Mesenchymal stem cell (in vitro differentiated cells and primary cell): ENCODE data around the gene IDH3A.

Experiments
- DNase-seq: peaks from one replicate; pipeline ENCODE4 v3.0.0-alpha.2; 2013
- H2AFZ ChIP-seq: one replicate; pipeline ENCODE4 v1.6.1; 2013; ENCODE audit warnings: low read depth, mild to moderate bottlenecking, control low read depth, inconsistent platforms, low read length, moderate library complexity
- H2AK5ac ChIP-seq: 2 replicates; pipeline ENCODE4 v1.6.1; 2013; ENCODE audit warnings: low read length, moderate library complexity, mild to moderate bottlenecking, inconsistent platforms; ENCODE audit not compliant: severe bottlenecking
- H2BK120ac ChIP-seq: one replicate; pipeline ENCODE4 v1.6.1; 2013; ENCODE audit warnings: low read depth, mild to moderate bottlenecking, inconsistent platforms, low read length, moderate library complexity
- H2BK12ac ChIP-seq, 2 experiments: one replicate each; pipeline ENCODE4 v1.6.1; 2013; ENCODE audit warnings: inconsistent platforms in 2 of 2, low read length in 2 of 2, mild to moderate bottlenecking in 2 of 2, moderate library complexity in 2 of 2, control low read depth in 1 of 2
- H2BK15ac ChIP-seq: one replicate; pipeline ENCODE4 v1.6.1; 2013; ENCODE audit warnings: mild to moderate bottlenecking, low read depth, inconsistent platforms; ENCODE audit not compliant: poor library complexity, severe bottlenecking
- H2BK5ac ChIP-seq: 2 replicates; pipeline ENCODE4 v1.6.1; 2013; ENCODE audit warnings: low read depth, mild to moderate bottlenecking, low read length, control low read depth, inconsistent platforms; ENCODE audit not compliant: poor library complexity, severe bottlenecking
- H3K14ac ChIP-seq, 2 experiments: one replicate each; pipeline ENCODE4 v1.6.1; 2013; ENCODE audit warnings: inconsistent platforms in 2 of 2, low read length in 2 of 2, control low read depth in 1 of 2, mild to moderate bottlenecking in 1 of 2, moderate library complexity in 1 of 2
- H3K18ac ChIP-seq, 2 experiments: one replicate each; pipeline ENCODE4 v1.6.1; 2013; ENCODE audit warnings: inconsistent platforms in 2 of 2, low read length in 2 of 2, control low read depth in 1 of 2, low read depth in 1 of 2, mild to moderate bottlenecking in 1 of 2
- H3K23ac ChIP-seq, 2 experiments: one replicate each; pipeline ENCODE4 v1.6.1; 2013; ENCODE audit warnings: inconsistent platforms in 2 of 2, low read length in 2 of 2, mild to moderate bottlenecking in 2 of 2, moderate library complexity in 2 of 2, control low read depth in 1 of 2
- H3K27ac ChIP-seq: 2 replicates; pipeline ENCODE4 v1.5.1; 2013; ENCODE audit warnings: mild to moderate bottlenecking, moderate library complexity, low read length, control low read depth, inconsistent platforms; ENCODE audit not compliant: poor library complexity, severe bottlenecking
- H3K27me3 ChIP-seq, 2 experiments: 2 replicates each; pipeline versions ENCODE4 v1.6.1 to v1.7.0; 2013; ENCODE audit warnings: low read length in 2 of 2, mild to moderate bottlenecking in 2 of 2, moderate library complexity in 2 of 2, control low read depth in 1 of 2, inconsistent platforms in 1 of 2; ENCODE audit not compliant: control insufficient read depth in 1 of 2, insufficient read depth in 1 of 2
- H3K36me3 ChIP-seq, 2 experiments: 2 replicates each; pipeline versions ENCODE4 v1.6.1 to v1.7.0; 2013; ENCODE audit warnings: low read length in 2 of 2, control low read depth in 1 of 2, inconsistent platforms in 1 of 2, low read depth in 1 of 2, mild to moderate bottlenecking in 1 of 2; ENCODE audit not compliant: insufficient read depth in 2 of 2, control insufficient read depth in 1 of 2
- H3K4ac ChIP-seq, 2 experiments: one replicate each; pipeline ENCODE4 v1.6.1; 2013; ENCODE audit warnings: inconsistent platforms in 2 of 2, low read length in 2 of 2, mild to moderate bottlenecking in 2 of 2, moderate library complexity in 2 of 2, control low read depth in 1 of 2, low read depth in 1 of 2
- H3K4me1 ChIP-seq: 2 replicates; pipeline ENCODE4 v1.6.1; 2013; ENCODE audit warnings: low read depth, low read length, control low read depth; ENCODE audit not compliant: control insufficient read depth, insufficient read depth
- H3K4me2 ChIP-seq: 2 replicates; pipeline ENCODE4 v1.6.1; 2013; ENCODE audit warnings: low read length, mild to moderate bottlenecking, inconsistent platforms; ENCODE audit not compliant: poor library complexity, severe bottlenecking
- H3K4me3 ChIP-seq, 2 experiments: 2 replicates each; pipeline versions ENCODE4 v1.5.1 to v1.7.0; 2013; ENCODE audit warnings: low read length in 2 of 2, mild to moderate bottlenecking in 2 of 2, control low read depth in 1 of 2, low read depth in 1 of 2; ENCODE audit not compliant: insufficient read depth in 1 of 2
- H3K79me1 ChIP-seq: replicated peaks from 2 replicates; pipeline ENCODE4 v1.6.1; 2013; ENCODE audit warnings: mild to moderate bottlenecking, control low read depth, low read length, inconsistent platforms; ENCODE audit not compliant: poor library complexity, severe bottlenecking
- H3K9ac ChIP-seq: 2 replicates; pipeline ENCODE4 v1.7.0; 2013; ENCODE audit warnings: mild to moderate bottlenecking, low read length, moderate library complexity
- H3K9me3 ChIP-seq: 2 replicates; pipeline ENCODE4 v1.7.0; 2013; ENCODE audit warnings: mild to moderate bottlenecking, low read length; ENCODE audit not compliant: control insufficient read depth
- H4K8ac ChIP-seq: one replicate; pipeline ENCODE4 v1.6.1; 2013; ENCODE audit warnings: inconsistent platforms, mild to moderate bottlenecking, low read length, moderate library complexity
- H4K91ac ChIP-seq: one replicate; pipeline ENCODE4 v1.6.1; 2013; ENCODE audit warnings: mild to moderate bottlenecking, low read length, inconsistent platforms
- WGBS: methylation state at CpG from one replicate; pipeline ENCODE4 v1.1.7; 2013; ENCODE audit warnings: mixed read lengths; 5-methylcytosine and 5-hydroxymethylcytosine counted together

Gene IDH3A

DNA sequence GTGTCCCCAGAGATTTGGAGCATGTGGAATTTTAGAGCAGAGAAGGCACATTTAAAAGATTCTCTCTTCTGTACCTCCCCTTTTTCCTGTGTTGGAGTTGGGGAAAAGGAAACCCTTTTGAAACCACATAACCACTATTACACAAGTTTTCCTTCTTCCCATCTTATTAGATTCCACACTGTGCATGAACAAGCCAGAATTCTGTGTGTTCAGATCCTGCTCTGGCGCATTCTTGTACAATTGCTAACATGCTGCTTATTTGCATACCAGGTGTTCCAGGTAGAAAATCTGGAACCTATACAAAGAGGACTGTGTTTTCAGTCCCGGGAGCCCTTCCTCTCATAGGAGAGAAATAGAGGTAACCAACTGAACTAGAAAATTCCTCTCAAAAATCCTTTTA lies 15.4 kb upstream of the IDH3A start:
- Histone ChIP-seq H3K23ac (no peak overlapping the region), H4K91ac (no peak overlapping the region), H3K9me3 (no peaks in the 10 kb centered on the region), H3K4me1 (peaks cover 13% of the 10 kb centered on the region), H3K4me2 (no peak overlapping the region), H2BK120ac (no peak overlapping the region), H4K8ac (no peak overlapping the region), H3K4me3 (no peak overlapping the region), H3K79me1 (peaks cover 4% of the 10 kb centered on the region), H2BK5ac (no peak overlapping the region), H3K4ac (no peak overlapping the region), H2BK12ac (no peak overlapping the region), H3K18ac (no peak overlapping the region), H2BK15ac (no peak overlapping the region), H3K27me3 (peaks cover 0 to 15% of the 10 kb centered on the region in 2 experiments), H2AFZ (no peak overlapping the region), H3K9ac (no peak overlapping the region), H3K14ac (no peak overlapping the region), H3K36me3 (no peaks in the 10 kb centered on the region), H2AK5ac (no peak overlapping the region), H3K27ac (no peak overlapping the region)
- no peak for DNase-seq
- 100% methylated on average over 2 of the region's 2 CpGs for WGBS

DNA sequence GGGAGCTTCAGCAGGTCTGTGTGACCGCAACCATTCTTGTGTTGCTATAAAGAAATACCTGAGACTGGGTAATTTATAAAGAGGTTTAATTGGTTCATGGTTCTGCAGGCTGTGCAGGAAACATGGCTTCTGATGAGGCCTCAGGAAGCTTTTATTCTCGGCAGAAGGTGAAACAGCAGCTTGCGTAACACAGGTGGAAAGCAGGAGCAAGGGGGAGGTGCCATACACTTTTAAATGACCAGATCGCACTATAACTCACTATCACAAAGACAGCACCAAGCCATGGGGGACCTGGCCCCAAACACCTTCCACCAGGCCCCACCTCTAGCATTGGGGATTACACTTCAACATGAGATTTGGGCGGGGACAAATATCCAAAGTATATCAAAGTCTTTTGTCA lies 9.6 kb upstream of the IDH3A start:
- Histone ChIP-seq H3K79me1 (no peaks in the 10 kb centered on the region), H2BK12ac (no peak overlapping the region), H3K27ac (no peak overlapping the region), H3K4me3 (no peak overlapping the region), H3K27me3 (no peaks in the 10 kb centered on the region), H3K18ac (no peak overlapping the region), H2BK15ac (no peak overlapping the region), H2AK5ac (no peak overlapping the region), H2BK120ac (no peak overlapping the region), H3K4me1 (no peaks in the 10 kb centered on the region), H3K4me2 (no peak overlapping the region), H3K9ac (no peak overlapping the region), H3K9me3 (no peaks in the 10 kb centered on the region), H2AFZ (no peak overlapping the region), H3K36me3 (no peaks in the 10 kb centered on the region), H3K14ac (no peak overlapping the region), H4K8ac (no peak overlapping the region), H4K91ac (no peak overlapping the region), H3K23ac (no peak overlapping the region), H2BK5ac (no peak overlapping the region), H3K4ac (no peak overlapping the region)
- no peak for DNase-seq
- 100% methylated on average over 4 of the region's 5 CpGs for WGBS

DNA sequence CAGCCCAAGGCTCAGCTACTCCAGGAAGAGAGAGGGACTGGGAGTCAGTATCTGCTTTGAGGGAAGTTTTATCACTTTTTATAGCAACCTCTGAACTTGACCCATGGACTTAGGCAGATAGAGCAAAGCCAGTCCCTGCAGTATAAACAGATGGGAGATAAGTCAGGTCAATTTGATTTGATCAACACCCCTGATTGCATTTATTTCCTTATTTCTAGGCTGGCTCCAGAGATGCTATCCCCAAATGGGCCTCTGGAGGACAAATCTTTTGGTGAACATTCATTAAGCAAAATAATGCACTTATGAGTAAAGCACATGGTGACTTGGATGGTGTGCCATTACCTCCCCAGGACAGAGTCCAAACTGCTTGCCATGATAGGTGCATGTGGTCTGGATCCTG lies 8.9 kb upstream of the IDH3A start:
- H3K9me3 ChIP-seq = no peaks in the 10 kb centered on the region
- no peak for DNase-seq
- no peak overlapping the region for H2BK12ac ChIP-seq
- no peak overlapping the region for H2AFZ ChIP-seq
- no peak overlapping the region for H2BK5ac ChIP-seq
- no peak overlapping the region for H3K18ac ChIP-seq
- H3K79me1 ChIP-seq = no peaks in the 10 kb centered on the region
- H2AK5ac ChIP-seq = no peak overlapping the region
- no peak overlapping the region for H2BK120ac ChIP-seq
- H3K14ac ChIP-seq = no peak overlapping the region
- no peak overlapping the region for H3K23ac ChIP-seq
- H3K4me2 ChIP-seq = no peak overlapping the region
- H4K8ac ChIP-seq = no peak overlapping the region
- H3K4me3 ChIP-seq = no peak overlapping the region
- no peak overlapping the region for H4K91ac ChIP-seq
- H3K4ac ChIP-seq = no peak overlapping the region
- H3K27ac ChIP-seq = no peak overlapping the region
- no peaks in the 10 kb centered on the region for H3K4me1 ChIP-seq
- no peak overlapping the region for H2BK15ac ChIP-seq
- no peaks in the 10 kb centered on the region for H3K27me3 ChIP-seq
- H3K9ac ChIP-seq = no peak overlapping the region
- H3K36me3 ChIP-seq = no peaks in the 10 kb centered on the region

DNA sequence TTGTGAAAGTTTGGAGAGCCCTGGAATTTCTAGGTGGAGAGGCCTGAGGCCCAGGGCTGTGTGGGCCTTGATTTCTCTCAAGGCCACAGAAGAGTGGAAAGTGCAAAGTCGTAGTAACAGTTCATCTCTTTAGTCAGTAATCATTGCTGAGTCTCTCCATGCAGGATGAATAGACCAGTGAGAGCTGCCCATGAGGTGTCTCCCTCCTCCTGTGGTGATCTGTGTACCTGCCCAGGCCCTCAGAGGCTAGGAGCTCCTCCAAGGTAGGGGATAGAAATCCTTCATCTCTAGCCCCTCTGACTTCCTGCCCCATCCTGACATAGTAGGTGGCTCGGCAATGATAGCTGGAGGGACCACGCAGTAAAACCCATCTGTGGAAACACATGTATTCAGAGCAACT lies 6.8 kb upstream of the IDH3A start:
- H3K14ac ChIP-seq = no peak overlapping the region
- H3K79me1 ChIP-seq = no peaks in the 10 kb centered on the region
- no peak overlapping the region for H3K4me2 ChIP-seq
- H4K91ac ChIP-seq = no peak overlapping the region
- H2AK5ac ChIP-seq = no peak overlapping the region
- H3K4ac ChIP-seq = no peak overlapping the region
- no peak overlapping the region for H2AFZ ChIP-seq
- DNase-seq = no peak
- no peak overlapping the region for H4K8ac ChIP-seq
- H2BK12ac ChIP-seq = no peak overlapping the region
- no peaks in the 10 kb centered on the region for H3K9me3 ChIP-seq
- no peak overlapping the region for H2BK5ac ChIP-seq
- no peak overlapping the region for H2BK15ac ChIP-seq
- H3K27me3 ChIP-seq = no peaks in the 10 kb centered on the region
- no peak overlapping the region for H3K4me3 ChIP-seq
- no peak overlapping the region for H3K9ac ChIP-seq
- H2BK120ac ChIP-seq = no peak overlapping the region
- H3K18ac ChIP-seq = no peak overlapping the region
- H3K23ac ChIP-seq = no peak overlapping the region
- 95% methylated on average over 3 of the region's 3 CpGs for WGBS
- H3K4me1 ChIP-seq = no peaks in the 10 kb centered on the region
- H3K27ac ChIP-seq = no peak overlapping the region
- H3K36me3 ChIP-seq = no peaks in the 10 kb centered on the region
